ENCODE data around the gene ELOVL1.

Gene ELOVL1

DNA sequence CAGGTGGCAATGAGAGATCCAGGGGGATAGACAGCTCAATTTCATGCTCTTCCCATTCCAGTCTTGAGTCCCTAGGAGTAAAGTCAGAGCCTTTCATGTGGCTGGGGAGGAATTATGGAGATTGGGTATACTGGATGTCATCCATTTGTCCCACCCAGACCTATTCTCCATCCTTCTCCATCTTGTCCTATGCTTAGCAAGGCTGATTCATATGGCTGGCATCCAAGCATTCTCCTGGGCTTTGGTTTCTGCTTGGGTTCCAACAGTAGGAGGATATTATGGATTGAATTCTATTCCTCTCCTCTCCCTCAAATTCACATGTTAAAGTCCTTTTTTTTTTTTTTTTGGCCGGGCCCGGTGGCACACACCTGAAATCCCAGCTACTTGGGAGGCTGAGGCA, 12.9 kb downstream of the ELOVL1 start:
- no peak for DNase-seq (ENCODE audit: low spot score)

DNA sequence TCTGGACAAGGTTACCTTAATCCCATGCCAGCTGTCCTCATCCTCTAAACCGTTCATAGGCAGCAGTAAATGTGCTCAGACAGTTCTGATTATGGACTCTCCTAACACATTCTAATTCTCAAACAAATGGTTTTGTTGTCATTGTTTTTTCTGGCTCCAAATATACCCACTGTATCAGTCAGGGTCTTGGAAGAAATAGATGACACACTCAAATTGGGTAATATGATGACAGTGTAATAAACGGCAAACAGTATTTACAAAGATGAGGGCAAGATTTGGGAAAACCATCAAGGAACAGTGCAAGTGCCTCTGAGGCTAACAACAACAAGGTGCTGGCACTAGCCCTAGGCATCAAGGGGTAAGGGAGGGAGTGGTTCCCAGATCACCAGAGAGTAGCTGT, 13.3 kb downstream of the ELOVL1 start:
- DNase-seq (ENCODE audit: low spot score): no peak

GRCh38 chr1:43352881-43353280, 14.9 kb downstream of the ELOVL1 start:
- no peak for DNase-seq (ENCODE audit: low spot score)

DNA sequence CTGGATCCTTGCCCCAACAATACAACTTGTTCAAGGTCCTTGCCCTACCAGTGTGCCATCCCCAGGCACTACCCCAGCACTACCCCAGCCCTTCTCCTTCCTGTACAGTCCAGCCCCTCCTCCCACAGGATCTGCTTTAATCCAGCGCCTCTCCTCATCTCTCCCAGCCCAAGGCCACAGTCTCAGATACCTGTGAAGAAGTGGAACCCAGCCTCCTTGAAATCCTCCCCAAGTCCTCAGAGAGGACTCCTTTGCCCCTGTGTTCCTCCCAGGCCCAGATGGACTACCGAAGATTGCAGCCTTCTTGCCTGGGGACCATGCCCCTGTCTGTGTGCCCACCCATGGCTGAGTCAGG, 15.5 kb downstream of the ELOVL1 start:
- DNase-seq (ENCODE audit: low spot score): no peak

- no peak for DNase-seq (ENCODE audit: low spot score)
Observed at GRCh38 chr1:43351421-43352350, 16.1 kb downstream of the ELOVL1 start.

GRCh38 chr1:43350976-43351375, 16.8 kb downstream of the ELOVL1 start:
- no peak for DNase-seq (ENCODE audit: low spot score)

DNA sequence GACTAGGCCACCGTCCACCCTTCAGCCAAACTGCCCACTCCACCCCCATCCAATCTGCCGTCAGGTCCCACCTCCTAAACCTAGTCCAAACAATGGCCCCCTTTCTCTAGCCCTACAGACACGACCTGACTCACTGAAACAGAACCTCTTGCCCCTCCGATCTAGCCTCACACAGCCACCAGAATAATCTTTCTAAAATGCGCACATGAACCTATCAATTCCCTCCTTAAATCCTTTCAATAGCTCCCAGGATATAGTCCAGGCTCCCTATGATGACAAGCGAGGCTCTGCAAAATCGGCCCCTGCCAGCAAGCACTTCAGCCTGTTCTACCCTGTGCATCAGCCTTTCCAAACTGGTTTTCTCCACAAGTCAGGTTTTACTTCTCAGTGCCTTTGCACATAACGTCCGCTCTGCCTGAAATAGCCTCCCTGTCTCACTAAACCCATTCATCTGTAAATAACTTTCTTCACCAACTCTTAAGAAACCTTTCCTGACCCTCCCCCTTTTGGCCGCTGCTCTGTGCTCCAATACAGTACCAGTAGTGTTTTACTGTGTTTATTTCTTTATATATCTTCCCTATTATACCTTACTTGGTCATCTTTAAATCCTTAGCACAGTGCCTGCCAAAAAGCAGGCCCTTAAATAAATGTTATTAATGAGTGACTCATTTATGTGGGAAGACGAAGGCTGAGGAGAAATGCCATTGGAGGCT, 18.1 kb downstream of the ELOVL1 start:
- no peak for DNase-seq (ENCODE audit: low spot score)

GRCh38 chr1:43348809-43349593, 18.8 kb downstream of the ELOVL1 start:
- DNase-seq (ENCODE audit: low spot score): peak; percentile 93

DNA sequence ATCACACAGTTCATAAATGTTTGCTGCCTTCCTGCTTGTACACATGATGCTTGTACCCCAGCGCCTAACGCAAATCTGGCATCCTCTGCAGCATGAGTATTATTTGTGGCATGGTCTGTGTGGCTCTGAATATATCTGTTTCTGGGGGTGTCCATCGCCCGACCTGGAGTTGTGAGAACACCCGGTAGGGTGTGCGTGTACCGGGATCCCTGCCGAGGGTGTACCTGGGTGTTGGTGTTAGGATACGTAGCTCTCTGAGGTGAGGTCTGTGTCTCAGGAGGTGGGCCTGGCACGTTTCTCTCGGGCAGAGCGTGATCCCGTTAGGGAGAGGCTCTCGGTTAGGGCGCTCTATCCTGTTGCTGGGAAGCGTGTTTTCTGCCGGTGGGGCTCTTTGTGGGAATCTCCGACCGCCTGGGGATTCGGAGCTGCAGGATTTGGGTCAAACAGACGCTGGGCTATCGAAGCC, 19.4 kb downstream of the ELOVL1 start:
- DNase-seq (ENCODE audit: low spot score): peak; percentile 46

DNA sequence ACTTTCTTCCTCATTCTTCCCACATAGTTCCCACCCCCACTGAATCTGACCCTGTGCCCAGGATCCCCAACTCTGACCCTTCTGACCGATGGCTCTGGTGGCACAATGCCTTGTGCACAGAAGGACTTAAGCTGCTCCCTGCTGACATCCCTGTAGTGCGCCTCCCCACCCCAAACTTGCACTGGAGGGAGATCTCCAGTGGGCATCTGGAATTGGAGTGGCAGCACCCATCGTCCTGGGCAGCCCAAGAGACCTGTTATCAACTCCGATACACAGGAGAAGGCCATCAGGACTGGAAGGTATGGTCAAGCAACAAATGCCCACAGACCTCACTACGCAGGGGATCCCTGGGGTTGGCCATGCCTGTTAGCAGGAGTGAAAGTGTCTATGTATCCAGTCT, 21.2 kb downstream of the ELOVL1 start:
- no peak for DNase-seq (ENCODE audit: low spot score)

DNA sequence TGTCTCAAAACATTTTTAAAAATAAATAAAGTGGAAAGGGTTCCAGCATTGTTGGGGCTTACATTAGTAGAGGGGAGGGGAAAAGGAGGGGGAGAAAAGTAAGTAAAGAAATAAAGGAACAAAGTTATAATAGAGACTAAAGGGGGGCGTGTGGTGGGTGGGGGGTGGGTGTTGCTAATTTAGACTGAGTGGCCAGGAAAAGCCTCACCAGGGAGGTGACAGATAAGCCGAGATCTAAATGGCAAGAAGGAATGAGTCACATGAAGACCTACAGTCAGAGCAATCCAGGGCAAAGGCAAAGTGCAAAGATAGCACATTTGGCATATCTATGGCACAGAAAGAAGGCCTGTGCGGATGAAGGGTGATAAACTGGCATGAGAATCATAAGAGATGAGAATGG, 22.7 kb downstream of the ELOVL1 start:
- DNase-seq (ENCODE audit: low spot score): peak; percentile 64

GRCh38 chr1:43344267-43344850, 23.5 kb downstream of the ELOVL1 start:
- DNase-seq (ENCODE audit: low spot score): no peak

DNA sequence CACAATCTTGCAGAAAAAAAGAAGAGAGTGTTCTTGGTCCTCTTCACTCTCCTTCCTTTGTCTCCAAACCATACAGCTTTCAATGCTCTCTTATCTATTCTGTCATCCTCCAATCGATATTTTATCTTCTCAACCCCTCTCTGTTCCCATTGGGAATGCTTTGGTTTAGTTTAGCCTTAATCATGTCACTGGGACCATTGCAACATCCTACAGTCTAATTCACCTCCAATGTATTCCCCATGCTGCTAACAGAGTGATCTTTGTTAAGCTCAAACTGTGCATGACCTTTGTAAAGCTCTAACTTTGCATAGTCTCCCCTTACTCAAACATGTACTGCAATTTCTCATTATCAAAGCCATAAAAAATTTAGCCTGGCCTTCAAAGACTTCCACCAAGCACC, 27.3 kb downstream of the ELOVL1 start:
- no peak for DNase-seq (ENCODE audit: low spot score)

GRCh38 chr1:43339584-43340232, 28.1 kb downstream of the ELOVL1 start:
- DNase-seq (ENCODE audit: low spot score): no peak

DNA sequence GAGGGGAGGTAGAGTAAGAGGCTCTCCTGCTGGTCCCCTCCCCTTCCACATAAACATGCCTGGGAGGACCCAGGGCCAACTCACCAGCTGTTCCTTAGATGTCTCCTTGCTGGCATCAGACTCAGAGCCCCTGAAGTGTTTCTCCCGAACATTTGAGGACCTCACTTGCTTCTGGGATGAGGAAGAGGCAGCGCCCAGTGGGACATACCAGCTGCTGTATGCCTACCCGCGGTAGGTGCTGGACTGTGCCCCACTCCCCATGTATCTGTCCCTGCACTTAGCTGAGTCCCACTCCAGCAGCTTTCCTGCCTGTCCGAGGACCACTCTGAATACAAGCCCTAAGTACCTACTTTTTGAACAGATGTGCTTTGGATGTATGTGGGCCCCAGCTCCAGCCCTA, 29.8 kb downstream of the ELOVL1 start:
- DNase-seq (ENCODE audit: low spot score): no peak

DNA sequence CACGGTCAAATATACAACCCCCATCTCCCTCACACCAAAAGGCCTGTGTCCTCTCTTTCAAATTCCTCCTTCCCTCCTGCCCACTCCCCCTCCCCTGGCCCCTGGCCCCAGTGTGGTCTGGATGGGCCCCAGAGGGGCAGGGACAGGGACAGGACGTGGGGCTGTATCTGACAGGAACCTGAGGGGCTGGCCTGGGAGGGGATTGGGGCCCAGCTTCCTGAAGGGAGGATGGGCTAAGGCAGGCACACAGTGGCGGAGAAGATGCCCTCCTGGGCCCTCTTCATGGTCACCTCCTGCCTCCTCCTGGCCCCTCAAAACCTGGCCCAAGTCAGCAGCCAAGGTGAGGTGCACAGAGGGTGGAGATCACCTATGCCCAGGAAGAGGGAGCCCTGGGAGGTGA, 30.2 kb downstream of the ELOVL1 start, which contains the start of gene MPL:
TSS of gene MPL (plus strand) at position 231 of the 400 bp plus-strand sequence. CDS start at position 262, 31 bp downstream.
- DNase-seq (ENCODE audit: low spot score): no peak

DNA sequence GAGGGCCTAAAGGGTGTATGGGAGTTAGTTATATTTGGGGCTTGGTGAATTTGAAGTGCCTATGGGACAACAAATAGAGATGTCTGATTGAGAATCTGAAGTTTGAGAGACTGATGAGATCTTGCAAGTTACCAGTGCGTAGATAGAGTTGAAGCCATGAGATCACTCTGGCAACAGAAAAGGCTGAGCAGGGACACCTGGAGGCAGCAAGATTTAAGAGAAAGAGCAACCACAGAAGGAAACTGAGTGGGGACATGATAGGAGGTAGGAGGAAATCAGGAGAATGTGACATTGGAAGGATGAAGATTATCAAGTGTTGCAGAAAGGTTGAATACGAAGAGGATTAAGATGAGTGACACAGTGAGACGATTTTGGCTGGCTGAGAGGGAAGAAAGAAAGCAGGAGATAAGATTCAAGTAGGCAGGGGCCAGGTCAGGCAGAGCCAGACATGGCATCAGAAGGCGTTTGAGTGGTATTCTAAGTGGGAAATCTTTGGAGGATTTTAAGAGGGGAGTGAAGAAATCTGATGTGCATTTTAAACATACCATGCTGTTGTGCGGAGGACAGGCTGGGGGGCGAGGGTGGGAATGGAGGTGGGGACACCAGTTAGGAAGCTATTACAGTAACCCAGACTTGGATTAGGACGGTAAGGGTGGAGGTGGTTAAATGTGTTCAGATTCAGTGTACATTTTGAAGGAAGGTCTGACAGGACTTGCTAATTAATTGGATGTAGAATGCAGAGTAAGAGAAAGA, 33.2 kb downstream of the ELOVL1 start:
- DNase-seq (ENCODE audit: low spot score): no peak

GRCh38 chr1:43331688-43332087, 36.1 kb downstream of the ELOVL1 start:
- no peak for DNase-seq (ENCODE audit: low spot score)

DNA sequence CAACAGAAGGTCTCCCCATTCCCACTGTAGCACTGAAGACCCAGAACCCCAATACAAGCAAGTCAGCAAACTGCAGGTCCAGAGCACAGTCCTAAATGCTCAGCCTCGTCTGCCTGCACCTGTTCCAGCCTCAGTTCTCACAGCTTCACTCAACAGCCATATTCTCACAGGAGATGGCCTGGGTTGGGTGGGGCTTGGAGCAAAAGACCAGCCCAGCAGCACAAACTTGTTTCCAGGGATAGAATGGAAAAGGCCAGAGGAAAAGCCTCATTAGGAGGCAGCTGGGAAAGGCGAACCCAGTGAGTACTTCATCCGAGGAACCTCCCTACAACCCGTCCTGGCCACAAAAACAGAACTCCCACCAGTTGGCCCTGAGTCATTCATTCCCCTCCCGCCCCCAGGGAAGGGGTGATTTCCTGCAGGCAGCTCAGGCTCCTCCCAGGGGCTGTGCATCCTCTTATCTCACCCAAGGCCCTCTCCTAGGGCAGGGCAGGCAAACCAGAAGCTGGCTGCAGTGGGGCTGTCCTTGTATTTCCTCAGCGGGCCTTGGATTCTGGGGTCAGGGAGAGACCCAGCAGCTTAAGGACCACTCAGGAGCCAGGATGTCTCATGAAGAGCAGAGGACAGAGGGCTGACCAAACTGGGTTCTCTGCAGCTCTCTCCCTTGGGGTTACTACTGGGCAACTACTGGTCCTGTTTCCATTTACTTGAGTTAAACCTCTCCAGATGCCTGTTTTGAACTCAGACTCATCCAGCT, 37.6 kb downstream of the ELOVL1 start:
- DNase-seq (ENCODE audit: low spot score): peak; percentile 34
